ENCODE measurements around the gene ANAPC10.

DNA sequence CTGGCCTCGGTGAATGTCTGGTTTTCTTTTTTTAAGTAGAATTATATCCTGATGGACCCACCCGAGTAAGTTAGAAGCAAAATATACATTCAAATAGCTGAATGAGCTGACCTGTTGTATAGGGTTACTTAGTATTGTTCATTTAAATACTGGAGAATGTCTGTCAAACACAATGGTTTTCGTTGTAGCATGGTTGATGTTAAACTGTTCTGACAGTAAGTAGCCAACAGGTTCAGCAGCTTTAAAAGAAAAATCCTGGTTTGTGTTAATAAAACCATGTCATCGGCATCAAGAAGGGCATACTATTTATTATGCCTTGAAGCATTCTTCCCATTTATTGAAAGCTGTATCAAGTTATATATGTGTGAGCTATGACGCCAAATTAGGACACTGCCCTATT, 149.6 kb downstream of the ANAPC10 start:
- TF ChIP-seq, protein P1, sequence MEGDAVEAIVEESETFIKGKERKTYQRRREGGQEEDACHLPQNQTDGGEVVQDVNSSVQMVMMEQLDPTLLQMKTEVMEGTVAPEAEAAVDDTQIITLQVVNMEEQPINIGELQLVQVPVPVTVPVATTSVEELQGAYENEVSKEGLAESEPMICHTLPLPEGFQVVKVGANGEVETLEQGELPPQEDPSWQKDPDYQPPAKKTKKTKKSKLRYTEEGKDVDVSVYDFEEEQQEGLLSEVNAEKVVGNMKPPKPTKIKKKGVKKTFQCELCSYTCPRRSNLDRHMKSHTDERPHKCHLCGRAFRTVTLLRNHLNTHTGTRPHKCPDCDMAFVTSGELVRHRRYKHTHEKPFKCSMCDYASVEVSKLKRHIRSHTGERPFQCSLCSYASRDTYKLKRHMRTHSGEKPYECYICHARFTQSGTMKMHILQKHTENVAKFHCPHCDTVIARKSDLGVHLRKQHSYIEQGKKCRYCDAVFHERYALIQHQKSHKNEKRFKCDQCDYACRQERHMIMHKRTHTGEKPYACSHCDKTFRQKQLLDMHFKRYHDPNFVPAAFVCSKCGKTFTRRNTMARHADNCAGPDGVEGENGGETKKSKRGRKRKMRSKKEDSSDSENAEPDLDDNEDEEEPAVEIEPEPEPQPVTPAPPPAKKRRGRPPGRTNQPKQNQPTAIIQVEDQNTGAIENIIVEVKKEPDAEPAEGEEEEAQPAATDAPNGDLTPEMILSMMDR (conservative IDR thresholded peaks at IDR 0.05 in 1 of 2, IDR thresholded peaks at IDR 0.05 in 1 of 2; ENCODE audit: low read depth in 1 of 2, low read length in 2 of 2): no peak
- TF ChIP-seq EZH2 (IDR thresholded peaks at IDR 0.05; ENCODE audit: low read length, missing control alignments): no peak
